Measurements from ENCODE around the gene NAPG.
"Not testable (repeated sequence)": the region's sequence is repeated elsewhere in the genome, so short reads cannot be mapped to it uniquely, and the experiment has no call there.

DNA sequence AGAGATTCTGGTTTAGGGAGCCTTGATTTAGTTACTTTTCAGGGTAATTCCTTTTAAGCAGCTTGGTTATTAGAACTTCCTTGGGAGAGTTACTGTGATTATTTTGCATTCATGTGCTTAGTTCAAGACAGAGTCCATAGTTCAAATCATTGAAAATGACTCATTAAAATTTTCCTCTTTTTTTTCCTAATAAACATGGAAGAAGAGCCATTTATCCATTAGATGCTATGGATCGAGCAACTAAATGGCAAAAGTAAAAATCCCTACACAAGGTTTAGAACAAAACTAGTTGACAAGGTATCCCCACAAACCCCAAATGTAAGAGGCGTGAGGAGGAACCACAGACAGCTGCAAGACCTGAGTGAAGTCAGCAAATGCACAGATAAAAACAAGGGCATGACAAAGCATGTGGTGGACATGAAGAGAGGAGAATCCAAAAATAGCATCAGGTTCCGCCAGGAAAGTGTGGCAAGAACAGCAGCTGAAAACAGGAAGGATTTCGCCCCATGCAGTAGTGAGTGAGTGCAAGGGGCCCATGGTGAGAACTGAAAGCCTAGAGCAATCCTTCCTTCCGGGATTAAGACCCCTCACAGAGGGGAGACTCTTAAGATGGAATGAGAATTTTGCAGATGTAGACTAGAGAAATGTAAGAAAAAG, 67.7 kb downstream of the NAPG start:
- TF ChIP-seq, protein P1, sequence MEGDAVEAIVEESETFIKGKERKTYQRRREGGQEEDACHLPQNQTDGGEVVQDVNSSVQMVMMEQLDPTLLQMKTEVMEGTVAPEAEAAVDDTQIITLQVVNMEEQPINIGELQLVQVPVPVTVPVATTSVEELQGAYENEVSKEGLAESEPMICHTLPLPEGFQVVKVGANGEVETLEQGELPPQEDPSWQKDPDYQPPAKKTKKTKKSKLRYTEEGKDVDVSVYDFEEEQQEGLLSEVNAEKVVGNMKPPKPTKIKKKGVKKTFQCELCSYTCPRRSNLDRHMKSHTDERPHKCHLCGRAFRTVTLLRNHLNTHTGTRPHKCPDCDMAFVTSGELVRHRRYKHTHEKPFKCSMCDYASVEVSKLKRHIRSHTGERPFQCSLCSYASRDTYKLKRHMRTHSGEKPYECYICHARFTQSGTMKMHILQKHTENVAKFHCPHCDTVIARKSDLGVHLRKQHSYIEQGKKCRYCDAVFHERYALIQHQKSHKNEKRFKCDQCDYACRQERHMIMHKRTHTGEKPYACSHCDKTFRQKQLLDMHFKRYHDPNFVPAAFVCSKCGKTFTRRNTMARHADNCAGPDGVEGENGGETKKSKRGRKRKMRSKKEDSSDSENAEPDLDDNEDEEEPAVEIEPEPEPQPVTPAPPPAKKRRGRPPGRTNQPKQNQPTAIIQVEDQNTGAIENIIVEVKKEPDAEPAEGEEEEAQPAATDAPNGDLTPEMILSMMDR (IDR thresholded peaks at IDR 0.05), result not testable (repeated sequence)
- not testable (repeated sequence) for TF ChIP-seq POLR2A (IDR thresholded peaks at IDR 0.05)
